ENCODE results near the gene COX8A.
"Not testable (repeated sequence)": the region's sequence is repeated elsewhere in the genome, so short reads cannot be mapped to it uniquely, and the experiment has no call there.

Gene COX8A

DNA sequence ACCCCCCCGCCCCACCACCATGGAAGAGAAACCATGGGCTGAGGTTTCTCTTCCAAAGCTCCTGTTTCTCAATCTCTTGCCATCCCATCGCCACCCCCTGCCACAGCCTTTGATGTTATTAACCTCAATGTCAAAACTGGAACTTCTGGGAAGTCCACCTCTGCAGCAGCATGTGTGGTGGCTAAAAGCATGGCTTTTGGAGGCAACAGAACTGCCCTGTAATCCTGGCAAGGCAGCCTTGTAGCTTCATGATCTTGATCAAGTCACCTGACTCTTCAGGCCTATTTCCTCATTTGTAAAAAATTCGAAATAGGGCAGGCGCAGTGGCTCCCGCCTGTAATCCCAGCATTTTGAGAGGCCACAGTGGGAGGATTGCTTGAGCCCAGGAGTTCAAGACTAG is 3.5 kb upstream of the COX8A start:
- no peak for DNase-seq

DNA sequence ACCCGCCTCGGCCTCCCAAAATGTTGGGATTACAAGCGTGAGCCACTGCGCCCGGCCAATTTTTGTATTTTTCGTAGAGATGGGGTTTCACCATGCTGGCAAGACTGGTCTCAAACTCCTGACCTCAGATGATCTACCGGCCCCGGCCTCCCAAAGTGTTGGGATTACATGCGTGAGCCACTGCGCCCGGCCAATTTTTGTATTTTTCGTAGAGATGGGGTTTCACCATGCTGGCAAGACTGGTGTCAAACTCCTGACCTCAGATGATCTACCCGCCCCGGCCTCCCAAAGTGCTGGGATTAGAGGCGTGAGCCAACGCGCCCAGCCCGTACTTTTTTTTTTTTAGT is 535 bp upstream of the COX8A start:
- not testable (repeated sequence) for DNase-seq

DNA sequence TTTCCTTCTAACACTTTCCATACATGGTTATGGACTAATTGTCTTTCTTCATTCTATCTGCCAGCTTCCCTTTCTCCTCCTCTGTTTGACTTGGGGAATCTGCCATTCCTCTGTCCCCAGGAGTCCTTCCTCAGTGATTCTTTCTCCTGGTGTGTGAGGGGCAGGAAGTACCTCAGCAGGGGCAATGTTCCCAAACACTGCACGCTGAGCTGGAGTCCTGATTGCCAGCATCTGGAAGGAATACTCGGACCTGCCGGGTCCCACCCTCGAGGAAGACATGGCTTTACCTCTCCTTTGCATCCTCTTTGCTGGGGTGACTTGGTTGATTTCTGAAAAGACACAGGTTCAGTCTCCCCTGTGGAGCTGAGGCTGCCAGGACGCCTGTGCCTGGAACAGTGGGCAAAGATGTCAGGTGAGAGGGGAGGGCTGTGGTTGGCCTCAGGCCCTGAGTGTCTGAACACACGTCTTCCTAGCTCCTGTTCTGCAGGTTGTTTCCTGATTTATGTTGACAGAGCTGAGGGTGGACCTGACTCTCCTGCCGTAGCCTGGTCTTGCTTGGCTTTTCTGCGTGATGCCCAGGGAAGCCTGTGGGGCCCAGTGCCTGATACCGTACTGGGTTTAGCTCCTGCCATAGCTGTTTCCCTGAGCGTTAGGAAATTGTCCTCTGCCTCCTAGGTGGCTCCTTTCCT is 4.3 kb downstream of the COX8A start:
- no peak for DNase-seq

- DNase-seq = no peak
Observed at GRCh38 chr11:63979426-63979825, 5.0 kb downstream of the COX8A start.

DNA sequence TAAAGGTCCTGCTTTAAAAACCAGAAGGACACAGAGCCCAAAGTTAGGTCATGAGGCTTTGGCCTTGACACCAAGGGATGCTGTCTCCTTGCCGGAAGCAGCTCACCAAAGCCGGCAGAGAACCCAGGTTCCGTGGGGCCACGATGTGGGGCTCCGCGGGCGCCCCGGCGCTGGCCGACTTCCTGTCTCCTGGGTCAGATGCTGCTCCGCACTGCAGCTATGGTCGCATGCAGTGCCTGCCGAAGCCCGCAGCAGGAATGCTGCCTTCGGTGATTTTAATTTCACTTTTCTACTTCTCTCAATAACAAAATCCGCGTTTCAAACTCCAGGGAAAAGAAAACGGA is 11.4 kb downstream of the COX8A start:
- peak; percentile 76 for DNase-seq

DNA sequence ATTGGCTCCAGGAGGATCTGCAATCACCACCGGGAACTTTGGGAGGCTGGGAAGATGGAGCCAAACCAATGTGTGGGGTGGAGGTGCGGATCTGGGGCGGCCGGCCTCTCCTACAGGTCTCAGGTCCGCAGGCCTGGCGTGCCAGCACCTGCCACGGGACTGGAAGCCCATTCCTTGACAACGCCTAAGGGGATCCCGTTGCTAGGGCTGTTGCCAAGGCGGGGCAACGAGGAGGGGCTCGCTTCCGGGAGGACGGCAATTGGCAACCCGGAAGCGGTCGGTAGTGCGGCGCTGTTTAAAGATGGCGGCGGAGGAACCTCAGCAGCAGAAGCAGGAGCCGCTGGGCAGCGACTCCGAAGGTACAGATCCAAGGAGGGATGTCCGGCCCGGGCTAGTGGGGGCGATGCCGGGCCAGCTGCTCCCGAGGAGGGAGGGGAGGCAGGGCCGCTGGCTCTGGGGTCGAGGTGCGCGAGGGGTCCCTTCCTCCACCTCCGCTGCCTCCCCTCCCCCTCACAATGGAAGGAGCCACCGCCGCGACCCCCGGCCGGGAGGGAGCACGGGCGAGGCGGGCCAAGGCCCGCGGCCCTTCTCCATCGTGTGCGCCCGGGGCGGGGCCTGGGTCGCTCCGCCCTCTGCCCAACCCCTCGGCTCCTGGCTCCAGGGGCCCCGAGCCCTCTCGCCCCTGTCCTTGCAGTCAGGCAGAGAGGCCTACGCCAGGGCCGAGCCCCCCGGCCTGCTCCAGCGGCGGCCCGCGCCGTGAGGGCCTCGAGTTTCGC is 11.9 kb downstream of the COX8A start, which contains the start of gene OTUB1:
TSS of gene OTUB1 (plus strand) at position 283 of the 776 bp plus-strand sequence. CDS start at position 302, 19 bp downstream.
- peak; percentile 99 for DNase-seq

- DNase-seq = no peak
Observed at GRCh38 chr11:63986932-63987513, 12.6 kb downstream of the COX8A start.

DNA sequence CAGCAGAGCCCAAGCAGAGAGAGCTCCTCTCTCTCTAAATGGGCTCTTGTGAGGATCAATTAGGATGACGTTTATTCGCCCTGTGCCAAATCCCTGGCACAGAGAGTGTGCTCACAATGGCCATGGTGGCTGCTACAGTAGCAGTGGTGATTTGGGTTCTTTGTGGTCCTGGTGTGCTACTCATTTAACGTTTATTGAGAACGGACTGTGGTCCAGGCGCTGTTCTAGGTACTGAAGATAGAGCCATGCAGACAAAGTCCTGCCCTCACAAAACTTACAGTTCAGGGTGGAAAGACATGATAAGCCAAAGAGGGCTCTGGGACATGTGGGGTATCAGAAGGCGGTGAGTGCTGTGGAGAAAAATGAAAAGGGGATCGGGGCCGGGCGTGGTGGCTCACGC is 17.1 kb downstream of the COX8A start:
- DNase-seq = no peak

DNA sequence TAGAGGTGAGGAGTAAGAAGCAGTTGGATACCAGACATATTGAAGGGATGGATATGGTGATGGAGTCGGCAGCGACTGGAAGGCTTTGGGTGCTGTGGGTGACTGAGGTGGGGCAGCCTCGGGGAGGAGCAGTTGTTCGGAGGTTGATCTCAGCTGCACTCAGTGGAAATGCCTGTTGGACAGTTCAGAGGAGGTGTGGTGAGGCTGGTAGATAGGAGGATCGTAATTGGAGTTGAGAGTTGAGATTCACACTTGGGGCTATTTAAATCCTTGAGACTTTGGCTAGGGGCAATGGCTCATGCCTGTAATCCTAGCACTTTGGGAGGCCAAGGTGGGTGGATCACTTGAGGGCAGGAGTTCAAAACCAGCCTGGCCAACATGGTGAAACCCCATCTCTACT is 18.7 kb downstream of the COX8A start:
- DNase-seq = no peak

DNA sequence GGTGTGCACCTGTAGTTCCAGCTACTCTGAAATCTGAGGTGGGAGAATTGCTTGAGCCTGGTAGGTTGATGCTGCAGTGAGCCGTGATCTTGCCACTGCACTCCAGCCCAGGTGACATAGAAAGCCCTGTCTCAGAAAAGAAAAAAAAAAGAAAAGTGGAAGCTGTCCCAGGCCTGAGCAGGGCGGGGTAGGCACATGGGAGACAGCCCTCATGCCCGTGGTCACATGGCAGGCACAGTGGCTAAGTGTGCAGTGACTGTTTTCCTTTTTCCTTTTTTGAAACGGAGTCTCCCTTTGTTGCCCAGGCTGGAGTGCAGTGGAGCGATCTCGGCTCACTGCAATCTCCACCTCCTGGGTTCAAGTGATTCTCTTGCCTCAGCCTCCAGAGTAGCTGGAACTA is 19.6 kb downstream of the COX8A start:
- DNase-seq = no peak

DNA sequence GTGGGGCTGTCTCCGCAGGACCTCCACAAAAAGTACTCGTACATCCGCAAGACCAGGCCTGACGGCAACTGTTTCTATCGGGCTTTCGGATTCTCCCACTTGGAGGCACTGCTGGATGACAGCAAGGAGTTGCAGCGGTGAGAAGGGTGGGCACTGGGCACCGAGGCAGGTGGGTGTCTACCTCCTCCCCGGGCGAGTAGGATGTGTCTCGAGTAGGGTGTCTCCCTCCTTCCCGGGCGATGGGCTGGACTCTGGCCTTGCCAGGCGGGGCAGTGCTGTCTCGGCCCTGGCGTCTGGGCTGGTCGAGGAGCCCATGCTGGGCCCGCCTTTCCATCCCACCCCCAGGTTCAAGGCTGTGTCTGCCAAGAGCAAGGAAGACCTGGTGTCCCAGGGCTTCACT is 22.1 kb downstream of the COX8A start:
- no peak for DNase-seq

DNA sequence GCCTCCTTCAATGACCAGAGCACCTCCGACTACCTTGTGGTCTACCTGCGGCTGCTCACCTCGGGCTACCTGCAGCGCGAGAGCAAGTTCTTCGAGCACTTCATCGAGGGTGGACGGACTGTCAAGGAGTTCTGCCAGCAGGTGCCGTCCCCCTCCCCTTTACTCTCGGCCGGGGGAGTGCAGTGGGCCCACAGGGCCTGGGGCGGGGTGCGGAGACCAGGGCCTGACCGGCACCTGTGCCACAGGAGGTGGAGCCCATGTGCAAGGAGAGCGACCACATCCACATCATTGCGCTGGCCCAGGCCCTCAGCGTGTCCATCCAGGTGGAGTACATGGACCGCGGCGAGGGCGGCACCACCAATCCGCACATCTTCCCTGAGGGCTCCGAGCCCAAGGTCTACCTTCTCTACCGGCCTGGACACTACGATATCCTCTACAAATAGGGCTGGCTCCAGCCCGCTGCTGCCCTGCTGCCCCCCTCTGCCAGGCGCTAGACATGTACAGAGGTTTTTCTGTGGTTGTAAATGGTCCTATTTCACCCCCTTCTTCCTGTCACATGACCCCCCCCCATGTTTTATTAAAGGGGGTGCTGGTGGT is 22.8 kb downstream of the COX8A start:
- no peak for DNase-seq

- no peak for DNase-seq
Observed at GRCh38 chr11:63997801-63998337, 23.4 kb downstream of the COX8A start.

DNA sequence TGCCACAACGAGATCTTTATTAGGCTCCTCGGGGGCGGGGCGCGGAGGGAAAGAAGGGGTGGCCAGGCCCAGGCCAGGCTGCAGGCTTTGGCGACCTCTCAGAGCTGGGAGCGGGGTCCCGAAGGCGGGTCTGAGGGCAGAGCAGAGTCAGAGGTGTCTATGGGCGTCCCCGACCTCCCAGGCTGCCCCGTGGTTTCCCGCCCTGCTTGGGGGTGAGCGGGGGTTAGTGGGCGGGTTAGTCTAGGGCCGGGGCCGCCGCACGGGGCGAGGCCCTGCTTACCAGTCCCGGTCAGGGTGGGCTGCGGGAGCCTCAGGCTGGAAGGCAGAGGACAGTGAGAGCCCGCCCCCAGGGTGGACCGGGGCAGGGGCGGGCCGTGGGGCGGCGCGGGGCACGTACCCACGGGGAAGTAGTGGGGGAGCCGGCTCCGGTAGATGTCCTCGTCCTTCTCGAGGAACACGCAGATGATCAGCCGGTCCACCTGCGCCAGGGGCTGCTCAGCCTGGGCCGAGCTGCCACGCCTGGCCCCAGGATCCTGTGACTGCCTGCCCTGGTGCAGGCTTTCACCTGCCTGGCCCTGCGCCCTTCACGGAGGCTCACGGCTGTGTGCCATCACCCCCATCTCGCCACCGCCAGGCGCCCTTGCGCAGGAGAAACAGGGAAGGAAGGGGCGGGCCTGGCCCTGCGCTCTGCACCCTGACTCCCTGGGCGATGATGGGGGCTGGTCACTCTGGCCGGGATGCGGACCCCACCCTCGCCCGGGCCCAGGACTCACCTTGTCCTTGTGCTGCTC is 24.3 kb downstream of the COX8A start:
- peak; percentile 84 for DNase-seq

- DNase-seq = peak; percentile 98
Observed at GRCh38 chr11:63999349-64000025, 25.1 kb downstream of the COX8A start.

- DNase-seq = peak; percentile 92
Observed at GRCh38 chr11:64000026-64000739, 25.8 kb downstream of the COX8A start.

GRCh38 chr11:64000740-64001483 is 26.5 kb downstream of the COX8A start:
- DNase-seq = peak; percentile 94

GRCh38 chr11:64001484-64002420 is 27.3 kb downstream of the COX8A start:
- DNase-seq = peak; percentile 87

DNA sequence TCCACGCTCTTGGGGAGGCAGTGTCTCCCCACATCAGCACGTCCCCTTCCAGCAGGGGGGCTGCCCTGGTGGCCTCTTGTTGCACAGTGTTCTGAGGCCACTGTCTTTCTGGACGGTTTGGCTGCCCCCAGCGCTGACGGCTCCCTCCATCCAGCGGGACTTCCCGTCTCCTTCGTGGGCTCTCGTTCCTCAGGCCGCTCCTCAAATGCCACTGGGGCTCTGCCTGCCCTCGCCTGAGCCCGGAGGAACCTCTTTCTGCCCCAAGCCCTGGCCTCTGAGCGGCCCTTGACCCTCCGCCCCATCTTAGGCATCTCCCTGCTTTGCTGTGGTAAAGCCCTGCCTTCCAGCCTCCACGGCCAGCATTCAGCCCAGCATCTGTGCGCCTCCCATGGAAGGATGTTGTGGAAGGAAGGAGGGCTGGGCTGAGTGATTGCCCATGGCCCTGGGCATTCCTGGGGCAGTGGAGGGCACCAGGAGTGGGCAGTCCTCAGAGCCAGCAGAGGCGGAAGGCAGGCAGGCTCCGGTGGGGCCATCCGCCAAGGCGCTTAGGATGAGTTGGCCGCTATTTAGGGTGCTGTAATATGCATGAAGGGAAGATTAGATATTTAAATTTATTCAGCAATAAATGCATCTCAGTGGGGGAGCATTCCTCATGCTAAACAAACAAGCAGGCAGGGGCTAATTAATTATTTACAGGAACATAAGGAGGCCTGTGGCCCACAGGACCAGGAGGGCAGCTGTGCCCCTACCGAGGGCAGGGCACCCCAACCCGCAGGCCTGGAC is 29.6 kb downstream of the COX8A start:
- DNase-seq = peak; percentile 56
